Activated CD8-positive, alpha-beta memory T cell treated with anti-CD3 and anti-CD28 coated beads for 4 hours (primary cell): ENCODE measurements around the gene PID1.

Source experiments
- DNase-seq, 2 donors: peaks; one replicate each; pipeline ENCODE4 v3.0.0-alpha.2; 2020; ENCODE audit warnings: low read depth in 2 of 2

PID1 gene

DNA sequence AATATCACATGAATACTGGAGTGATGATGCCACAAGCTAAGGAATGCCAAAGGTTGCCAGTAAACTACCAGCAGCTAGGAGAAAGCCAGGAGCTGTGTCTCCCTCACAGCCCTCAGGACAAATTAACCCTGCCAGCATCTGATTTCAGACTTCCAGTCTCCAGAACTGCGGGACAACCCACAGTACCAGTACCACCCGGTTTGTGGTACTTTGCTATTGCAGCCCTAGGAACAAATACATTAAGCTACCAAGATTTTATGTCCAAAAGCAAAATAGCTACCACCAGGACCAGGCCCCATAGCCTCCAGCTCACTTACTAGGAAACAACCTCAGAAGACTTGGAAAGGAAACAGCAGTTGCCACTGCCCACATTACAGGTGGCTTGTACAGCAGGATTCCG lies 10.0 kb downstream of the PID1 start:
- no peak for DNase-seq

DNA sequence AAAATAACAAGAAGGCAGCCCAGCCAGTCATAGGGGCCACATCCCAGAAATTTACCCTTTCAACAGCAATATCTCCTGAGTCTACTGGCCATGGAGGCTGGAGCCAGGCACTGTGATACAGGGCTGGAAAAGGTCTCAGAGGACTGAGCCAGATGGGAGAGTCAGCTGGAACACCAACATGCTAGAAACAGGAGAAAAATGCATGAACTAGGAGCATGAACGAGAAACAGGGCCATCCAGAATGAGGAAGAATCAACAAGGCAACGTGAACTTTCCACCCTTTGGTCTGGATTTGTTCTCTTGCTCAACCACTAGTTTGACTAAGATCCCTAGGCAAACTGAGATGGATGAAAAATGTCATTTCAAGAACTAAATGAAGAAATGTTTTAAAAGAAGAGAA lies 13.1 kb downstream of the PID1 start:
- no peak for DNase-seq

DNA sequence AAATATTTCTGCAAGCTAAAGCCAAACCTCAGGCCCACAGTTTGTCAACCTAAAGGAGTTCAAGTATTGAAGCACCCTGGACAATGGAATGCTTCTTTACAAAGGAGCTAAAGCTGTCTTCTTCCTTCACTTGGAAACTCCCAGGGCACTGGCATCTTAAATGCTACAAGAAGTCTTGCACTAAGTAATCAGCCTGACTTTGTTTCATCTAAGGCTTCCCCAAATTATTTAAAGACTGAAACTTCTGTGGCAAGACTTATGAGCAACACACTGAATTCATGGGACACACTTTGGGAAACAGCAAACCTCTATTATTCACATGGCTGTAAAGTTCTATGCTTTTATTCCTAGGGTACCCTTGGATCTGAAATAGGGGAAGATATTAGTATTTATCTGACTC lies 14.7 kb downstream of the PID1 start:
- no peak for DNase-seq

DNA sequence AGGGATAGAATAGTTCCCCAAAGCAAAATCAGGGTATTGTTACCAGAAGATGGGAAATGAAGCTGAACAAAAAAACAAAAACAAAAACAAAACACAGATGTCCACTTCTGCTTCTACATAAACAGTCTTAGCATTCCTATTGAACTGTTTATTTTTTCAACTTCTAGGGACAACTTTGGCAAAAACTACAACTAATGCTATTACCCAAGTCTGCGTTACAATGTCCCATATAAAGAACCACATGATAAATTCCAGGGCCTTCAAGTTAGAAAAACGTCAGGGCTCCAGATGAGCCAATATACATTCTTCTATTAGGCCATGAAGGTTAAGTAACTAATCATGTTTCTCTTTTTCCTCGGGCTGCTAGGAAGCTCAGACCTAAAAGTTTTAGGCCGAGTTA lies 16.9 kb downstream of the PID1 start:
- no peak for DNase-seq

DNA sequence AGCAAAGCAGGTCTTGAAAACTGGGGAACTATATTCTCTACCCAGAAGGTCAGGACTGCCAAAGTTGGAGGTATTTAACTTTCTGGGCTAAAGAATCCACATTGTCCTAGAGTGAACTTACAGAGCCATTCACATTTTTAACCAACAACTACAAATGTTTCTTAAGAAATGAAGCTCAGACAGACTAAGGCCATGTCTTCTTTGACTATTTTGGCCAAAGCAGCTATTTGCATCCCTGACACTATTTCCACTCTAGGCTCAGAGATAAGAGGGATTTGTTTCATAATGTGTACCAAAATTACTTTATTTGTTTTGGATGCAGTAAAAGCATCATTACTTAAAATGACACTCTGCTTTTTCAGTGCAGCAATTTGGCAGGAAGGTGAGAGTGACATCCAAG lies 18.1 kb downstream of the PID1 start:
- DNase-seq, result no peak

DNA sequence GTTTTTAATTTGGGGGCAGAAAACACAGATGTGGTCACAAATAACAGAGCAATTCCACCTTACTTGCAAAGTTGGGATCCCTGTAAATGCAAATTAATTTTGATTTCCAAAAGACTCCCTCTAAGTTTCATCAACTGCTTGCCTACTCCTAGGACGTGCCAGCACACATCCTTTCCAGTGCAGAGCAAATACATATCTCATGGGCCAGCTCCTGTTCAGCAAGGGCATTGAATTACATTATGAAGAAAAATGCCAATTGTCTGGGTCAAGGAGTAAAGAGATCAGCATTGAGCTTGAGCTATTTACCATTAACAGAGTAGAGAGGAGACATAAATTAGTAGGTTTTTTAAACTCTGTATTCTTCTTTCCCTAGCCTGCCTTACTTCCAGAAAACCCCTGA lies 18.8 kb downstream of the PID1 start:
- DNase-seq, result no peak

DNA sequence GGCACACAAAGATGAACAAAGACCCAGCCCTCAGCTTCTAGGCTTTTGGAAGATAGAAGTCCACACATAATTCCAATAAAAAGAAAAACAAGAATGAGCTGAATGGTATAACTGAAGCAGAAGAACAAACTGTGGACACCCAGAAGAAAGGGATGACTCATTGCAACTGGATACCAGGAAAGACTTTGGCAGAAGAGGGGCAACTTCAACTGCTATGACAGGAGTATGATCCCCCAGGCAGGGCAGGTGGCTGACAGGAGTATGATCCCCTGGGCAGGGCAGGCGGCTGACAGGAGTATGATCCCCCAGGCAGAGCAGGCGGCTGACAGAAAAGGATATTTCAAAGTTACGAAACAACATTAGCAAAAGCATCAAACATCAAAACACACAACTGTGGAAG lies 21.6 kb downstream of the PID1 start:
- no peak for DNase-seq

DNA sequence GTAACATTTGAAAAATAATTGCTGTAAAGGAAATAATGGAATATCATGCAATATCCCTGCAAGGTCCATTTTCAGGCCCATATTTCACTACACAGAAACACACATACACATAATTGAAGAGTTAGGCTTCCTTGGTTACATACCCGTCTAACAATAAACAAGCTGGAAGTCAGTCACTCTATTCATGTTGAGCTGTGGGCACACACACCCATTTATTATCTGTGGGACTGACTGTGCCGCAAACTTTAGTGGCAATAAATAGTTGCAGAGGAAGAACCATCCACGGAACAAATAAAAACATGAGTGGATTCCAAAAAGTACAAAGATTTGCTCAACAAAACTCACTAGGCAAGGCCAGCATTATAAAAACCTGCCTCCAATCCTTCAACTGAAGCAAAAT lies 24.8 kb downstream of the PID1 start:
- no peak for DNase-seq

DNA sequence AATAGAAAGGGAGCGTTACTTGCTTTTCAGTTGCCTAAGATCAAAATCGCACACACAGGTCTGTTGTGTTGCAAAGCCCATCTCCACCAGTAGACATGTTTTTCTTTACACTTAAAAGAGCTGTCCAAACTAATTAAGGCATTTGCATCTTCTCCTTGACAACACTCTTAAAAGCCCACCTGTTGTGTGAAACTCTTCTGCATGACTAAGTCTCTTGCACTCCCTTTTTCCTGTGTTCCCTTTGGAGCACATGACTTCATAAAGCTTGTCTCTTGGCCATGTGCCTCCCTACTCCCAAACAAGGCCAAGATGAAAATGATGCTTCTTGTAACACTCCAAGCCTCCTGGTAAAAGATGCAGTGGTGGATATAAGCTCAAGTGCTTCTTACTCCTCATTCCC lies 26.1 kb downstream of the PID1 start:
- DNase-seq, result no peak

DNA sequence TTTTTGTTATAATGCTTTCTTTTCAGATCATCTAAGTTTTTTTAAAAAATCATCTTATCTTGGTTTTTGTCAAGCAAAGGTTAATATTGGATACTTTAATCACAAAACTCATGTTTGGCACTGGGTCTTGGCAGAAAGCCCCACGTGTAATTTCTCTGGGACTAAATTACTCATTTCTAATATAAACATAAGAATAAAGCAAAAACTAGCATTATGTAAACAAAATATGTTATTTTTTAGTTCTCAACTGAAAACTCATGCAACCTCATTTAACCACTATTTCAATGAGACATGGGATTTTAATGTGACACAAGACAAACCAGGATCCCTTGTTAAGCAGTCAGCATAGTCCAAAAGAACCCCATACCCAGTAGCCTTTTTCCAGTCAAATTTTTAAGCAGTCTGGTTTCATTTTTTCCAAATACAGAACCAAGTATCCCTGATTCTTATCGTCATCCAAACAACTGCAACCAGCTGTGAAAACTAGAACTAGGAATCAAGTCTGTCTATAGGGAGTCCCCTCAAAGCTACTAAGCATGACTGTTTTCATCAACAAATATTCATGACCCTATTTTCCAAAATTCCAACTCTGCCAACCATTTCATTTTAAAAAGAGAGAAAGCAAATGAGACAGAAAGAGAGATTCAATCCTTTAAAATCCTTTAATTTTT lies 27.1 kb downstream of the PID1 start:
- DNase-seq, result no peak

DNA sequence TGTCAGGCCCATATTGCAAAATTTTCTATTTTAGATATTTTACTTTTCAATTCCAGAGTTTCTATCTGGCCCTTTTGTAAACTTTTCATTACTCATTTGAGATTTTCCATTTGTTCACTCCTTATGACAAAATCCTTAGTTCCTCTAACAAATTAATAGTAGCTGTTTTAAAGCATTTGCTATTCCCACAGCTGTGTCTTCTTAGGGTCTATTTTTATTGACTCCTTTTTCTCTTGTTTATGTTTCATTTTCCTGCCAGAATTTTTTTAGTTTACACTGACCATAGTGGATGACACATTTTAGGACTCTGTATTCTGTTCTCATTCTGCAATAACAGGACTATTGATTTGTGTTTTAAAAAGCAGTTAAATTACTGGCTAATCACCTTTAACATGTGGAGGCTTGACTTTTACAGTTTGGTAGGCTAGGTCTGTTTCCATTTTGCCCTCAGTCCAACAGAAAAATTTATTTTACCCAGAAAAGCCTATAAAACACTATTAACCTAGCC lies 30.0 kb downstream of the PID1 start:
- DNase-seq, result no peak

DNA sequence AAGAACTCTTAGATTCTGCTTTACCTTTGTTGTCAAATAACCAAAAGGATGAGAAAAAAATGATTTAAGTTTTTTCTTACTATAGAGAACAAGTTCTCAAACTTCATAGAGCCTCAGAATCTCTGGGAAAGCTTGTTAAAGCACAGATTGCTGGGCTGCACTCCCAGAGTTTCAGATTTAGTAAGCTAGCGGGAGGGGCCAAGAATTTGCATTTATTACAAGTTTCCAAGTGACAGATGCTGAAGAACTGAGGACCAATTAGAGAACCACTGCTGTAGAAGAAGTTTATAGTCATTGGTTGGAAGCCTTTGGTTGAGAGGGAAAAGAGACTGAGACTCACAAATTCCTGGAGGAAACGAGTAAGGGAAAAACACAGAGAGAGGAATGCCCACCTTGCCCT lies 32.1 kb downstream of the PID1 start:
- no peak for DNase-seq

DNA sequence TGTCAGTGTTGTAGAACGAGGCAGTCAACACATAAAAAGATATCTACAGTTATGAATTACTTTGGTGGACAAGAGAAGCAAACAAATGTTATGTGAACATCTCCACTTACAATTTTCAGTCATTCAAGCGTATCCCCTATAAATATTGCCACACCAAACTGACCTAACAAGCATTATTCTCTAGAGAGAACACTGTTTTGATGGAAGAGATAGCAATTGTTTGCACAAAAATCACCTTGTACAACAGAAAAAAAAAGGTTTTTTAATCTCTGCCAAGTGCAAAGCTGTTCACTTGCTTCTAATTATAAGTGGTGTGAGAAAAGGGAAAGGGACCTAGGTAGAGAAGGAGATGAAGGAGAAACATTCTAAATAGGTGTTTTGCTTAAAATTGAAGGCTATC lies 33.8 kb downstream of the PID1 start:
- no peak for DNase-seq

DNA sequence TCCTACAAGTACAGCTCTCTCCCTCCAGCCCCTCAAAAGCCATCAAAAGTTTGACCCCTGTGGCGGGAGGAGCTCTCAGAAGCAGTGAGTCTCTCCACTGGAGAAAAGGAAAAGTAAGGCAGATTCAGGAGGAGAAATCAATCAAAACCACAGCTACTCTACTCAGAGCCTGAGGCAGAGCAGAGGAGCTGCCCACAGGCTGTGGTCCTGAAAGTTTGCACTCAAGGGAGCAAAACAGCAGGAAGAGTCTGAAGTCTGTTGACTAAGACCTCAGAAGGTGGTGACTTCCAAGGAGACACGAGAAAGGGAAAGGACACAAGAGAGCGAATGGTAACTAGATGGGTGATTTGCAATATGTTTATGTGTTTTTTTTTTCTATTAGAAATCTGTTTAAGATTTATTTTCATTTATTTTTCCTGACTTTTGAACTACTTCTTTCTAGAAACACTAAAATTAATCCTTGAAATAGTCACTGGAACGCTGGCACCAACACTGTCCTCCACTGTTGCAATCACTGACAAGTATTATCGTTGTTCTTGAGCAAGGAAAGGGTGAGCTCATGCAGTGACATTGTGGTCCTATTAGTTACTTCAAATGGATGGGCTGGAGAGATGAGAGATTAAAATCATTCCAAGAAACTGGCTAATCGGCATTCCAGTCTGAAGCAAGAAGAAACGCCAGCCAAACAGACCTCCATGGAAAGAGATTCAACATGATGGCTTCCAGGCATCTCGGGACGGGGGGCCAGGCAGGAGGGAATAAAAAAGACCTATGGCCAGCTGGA lies 35.8 kb downstream of the PID1 start:
- DNase-seq, result no peak

DNA sequence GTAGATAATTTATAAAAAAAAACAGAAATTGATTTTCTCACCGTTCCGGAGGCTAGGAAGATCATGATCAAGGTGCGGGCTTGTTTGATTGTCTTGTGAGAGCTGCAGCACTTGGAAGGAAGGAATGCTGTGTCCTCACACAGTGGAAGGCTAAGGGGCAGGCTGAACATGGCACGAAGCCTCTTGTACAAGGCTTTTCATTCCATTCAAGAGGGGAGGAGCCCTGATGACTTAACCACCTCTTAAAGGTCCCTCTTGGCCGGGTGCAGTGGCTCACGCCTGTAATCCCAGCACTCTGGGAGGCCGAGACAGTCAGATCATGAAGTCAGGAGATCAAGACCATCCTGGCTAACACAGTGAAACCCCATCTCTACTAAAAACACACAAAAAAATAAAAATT lies 39.2 kb downstream of the PID1 start:
- DNase-seq, result no peak

DNA sequence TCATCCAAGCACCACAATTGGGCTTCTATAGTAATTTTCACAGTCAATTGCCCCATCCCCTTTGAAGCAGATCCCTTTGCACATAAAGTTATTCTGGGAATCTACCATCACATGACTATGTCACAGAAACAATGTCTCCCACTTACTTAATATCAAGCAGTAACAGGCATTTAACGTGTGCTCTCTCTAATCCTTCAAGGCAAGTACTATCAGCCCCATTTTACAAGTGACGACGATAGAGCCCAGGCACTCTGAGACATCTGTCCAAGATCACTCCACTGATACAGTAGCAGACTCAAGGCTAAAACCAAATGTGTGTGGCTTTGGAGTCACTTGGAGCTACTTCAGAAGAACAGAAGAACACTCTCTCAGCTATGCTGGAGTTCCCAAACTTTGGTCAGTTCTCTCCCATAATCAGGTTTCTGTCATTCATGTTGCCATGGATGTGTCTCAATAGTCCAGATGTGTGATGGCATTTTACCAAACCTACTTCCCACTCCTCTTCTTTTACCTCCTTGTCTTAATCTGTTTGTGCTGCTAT lies 39.7 kb downstream of the PID1 start:
- DNase-seq, result no peak

DNA sequence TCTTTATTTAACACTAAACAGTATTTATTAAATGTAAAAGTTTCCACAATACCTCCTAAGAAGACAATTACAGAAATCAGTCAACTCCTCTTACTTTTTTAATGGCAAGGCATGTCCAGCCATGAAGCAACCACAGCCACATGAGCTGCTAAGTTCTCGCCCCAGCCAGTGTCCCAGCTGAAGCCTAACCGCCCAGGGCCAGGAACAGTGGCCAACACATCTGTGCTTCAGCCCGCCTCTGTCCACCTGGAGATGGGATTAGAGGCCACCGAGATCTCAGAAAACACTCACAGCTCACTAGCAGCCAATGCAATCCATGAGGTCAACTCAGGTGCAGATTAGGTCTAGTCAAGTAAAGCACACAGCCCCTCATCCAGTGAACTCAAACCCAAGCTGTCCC lies 40.2 kb downstream of the PID1 start:
- no peak for DNase-seq

DNA sequence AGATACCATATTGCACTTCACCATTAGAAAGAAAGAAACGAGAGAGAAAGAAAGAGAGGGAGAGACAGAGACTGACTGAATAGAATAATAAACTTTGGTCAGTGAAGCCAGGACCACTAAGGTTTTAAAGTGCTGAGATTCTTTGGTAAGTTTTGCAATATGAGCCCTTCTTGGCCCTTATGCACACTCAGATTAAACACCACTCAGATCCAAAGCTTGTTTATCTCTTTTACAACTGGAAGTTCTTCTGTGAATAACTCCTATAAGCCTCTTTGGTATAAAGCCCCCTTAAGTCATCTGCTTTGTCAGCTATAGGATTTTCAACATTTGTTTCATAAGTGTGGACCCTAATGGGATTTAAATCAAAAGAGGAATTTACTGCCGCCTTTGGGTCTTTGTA lies 40.8 kb downstream of the PID1 start:
- DNase-seq, result no peak

DNA sequence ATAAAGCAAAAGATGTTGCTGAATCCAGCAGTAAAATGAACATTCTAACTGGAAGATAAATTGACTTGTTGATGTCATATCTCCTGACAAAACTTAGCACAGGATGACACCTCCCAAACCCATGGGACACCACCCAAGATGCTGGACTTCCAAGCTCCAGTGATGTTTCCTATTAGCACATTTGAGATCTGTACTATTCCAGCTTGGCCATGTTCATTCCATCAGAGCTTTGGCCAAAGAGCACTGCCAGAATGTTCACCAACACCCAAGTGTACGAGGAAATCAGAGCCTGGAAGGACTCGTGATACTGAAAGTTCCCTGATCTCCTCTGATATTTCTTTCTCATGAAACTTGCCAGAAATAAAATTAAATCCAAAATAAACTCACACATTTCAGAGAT lies 44.7 kb downstream of the PID1 start:
- no peak for DNase-seq

DNA sequence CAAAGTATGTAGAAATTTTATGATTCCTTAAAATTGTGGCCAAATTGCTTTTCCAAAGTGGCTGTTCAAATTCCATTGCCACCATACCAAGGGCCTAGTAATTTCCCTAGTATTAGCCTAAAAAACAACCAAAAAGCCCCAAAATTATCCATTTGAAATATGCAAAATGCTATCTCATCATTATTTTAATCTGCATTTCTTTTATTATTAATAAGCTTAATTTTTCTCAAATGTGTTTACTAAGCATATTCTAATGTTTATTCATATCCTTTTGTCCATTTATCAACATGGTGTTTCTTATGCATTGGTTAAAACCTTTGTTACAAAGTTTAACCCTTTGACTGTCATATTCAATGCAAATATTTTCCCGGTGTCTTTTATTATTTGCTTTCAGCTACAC lies 48.0 kb downstream of the PID1 start:
- no peak for DNase-seq

DNA sequence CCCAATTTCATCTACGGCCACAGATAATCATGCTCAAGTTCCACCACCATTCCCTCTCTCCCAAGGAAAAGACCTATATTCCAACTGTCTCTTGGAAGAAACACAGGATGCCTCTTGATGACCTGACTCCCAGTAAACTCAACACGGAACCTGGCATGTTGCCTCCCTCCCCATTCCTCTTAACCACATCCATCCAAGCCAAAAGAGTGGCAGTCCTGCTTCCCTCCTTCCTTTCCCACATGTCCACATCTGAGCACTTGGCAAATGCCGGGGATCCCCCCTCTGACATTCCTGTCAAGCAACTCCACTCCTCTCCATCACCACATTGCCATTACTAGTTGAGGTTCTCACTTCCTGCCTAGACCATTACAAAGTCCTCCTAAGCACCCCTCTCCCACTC lies 49.4 kb downstream of the PID1 start:
- no peak for DNase-seq

DNA sequence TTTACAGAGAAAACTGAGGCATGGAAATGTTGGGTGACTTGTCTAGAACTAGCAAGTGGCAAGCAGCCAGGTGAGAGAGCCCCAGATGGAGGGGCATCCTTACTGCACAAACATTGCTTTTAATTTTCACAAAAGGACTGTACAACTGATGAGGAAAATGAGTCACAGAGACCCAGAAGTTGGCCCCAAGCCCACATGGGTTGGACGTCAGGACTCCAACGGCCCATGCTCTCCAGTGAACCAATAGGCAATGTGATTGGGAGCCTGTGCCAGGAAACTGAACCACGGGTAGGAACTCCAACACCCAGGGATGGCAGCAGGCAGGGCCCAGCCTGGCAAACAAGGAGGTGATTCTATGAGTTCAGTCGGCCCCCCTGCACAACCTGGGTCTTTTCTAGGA lies 50.8 kb downstream of the PID1 start:
- DNase-seq, result no peak

DNA sequence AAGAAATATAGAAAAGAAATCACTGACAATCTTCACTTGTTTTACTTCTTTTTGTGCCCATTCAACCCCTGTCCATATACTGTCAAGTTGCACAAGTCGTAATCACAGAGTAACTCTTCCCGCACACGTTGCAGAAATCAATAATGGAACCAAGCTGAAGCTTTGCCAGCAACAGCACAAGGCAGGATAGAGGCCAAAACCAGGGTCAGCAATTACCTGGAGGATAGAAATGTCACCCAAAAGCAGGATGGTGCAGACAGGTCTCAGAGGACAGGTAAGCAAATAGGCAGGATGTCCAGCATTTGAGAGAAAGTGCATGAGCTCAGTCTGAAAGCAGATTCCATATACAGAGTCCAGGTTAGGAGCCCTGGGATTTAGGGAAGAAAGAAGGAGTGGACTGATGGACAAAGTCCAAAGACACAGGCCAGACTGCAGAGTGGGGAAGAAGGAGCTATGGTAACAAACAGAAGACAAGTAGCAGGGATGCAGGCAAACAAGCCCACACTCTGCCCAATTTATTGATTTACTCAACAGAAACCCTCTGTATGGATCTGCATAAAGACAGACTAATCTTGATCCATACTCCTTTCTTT lies 52.7 kb downstream of the PID1 start:
- DNase-seq, result no peak
